OCI-LY1 (cell line): ENCODE measurements around the gene STK11.

Source experiments
- H2AFZ ChIP-seq: fragments of 200-600 bp; sonication (generic), shearing (Covaris generic); 2 replicates; pipeline ENCODE4 v1.6.0; 2014; ENCODE audit warnings: antibody characterized with exemption, mild to moderate bottlenecking, low read length
- H3F3A ChIP-seq: fragments of 200-600 bp; sonication (generic), shearing (Covaris generic); 2 replicates; pipeline ENCODE4 v1.6.0; 2014; ENCODE audit warnings: mild to moderate bottlenecking, antibody characterized with exemption, low read length, moderate library complexity; ENCODE audit not compliant: insufficient read depth
- H3K27ac ChIP-seq: fragments of 200-600 bp; sonication (generic); 2 replicates; pipeline ENCODE4 v1.5.1; 2014; ENCODE audit warnings: low read length, mixed run types, mild to moderate bottlenecking, low read depth; ENCODE audit not compliant: poor library complexity, severe bottlenecking
- H3K27me3 ChIP-seq: fragments of 200-600 bp; sonication (generic); 2 replicates; pipeline ENCODE4 v1.6.0; 2014; ENCODE audit warnings: antibody characterized with exemption, mild to moderate bottlenecking, low read length, moderate library complexity; ENCODE audit not compliant: insufficient read depth
- H3K36me3 ChIP-seq: fragments of 200-600 bp; sonication (generic); 2 replicates; pipeline ENCODE4 v1.6.1; 2014; ENCODE audit warnings: mild to moderate bottlenecking, antibody characterized with exemption, low read length, moderate library complexity, mixed read lengths; ENCODE audit not compliant: insufficient read depth
- H3K4me1 ChIP-seq: fragments of 200-600 bp; sonication (generic); 2 replicates; pipeline ENCODE4 v1.5.1; 2014; ENCODE audit warnings: mild to moderate bottlenecking, low read length, moderate library complexity; ENCODE audit not compliant: insufficient read depth, severe bottlenecking
- H3K4me2 ChIP-seq: fragments of 200-600 bp; sonication (generic), shearing (Covaris generic); 2 replicates; pipeline ENCODE4 v1.6.1; 2014; ENCODE audit warnings: low read length
- H3K4me3 ChIP-seq: fragments of 200-600 bp; sonication (generic); 2 replicates; pipeline ENCODE4 v1.5.1; 2014; ENCODE audit warnings: low read length, low read depth, mild to moderate bottlenecking, mixed read lengths; ENCODE audit not compliant: poor library complexity, severe bottlenecking
- H3K79me2 ChIP-seq: fragments of 200-600 bp; shearing (Covaris generic); 2 replicates; pipeline ENCODE4 v1.6.1; 2016; ENCODE audit warnings: mixed run types, low read length, mixed read lengths; ENCODE audit not compliant: insufficient read depth
- H3K9ac ChIP-seq: fragments of 200-600 bp; sonication (generic), shearing (Covaris generic); 2 replicates; pipeline ENCODE4 v1.6.1; 2014; ENCODE audit warnings: mild to moderate bottlenecking, low read length, mixed read lengths
- H3K9me2 ChIP-seq: fragments of 200-600 bp; sonication (generic), shearing (Covaris generic); 2 replicates; pipeline ENCODE4 v1.6.1; 2014; ENCODE audit warnings: low read depth, mild to moderate bottlenecking, low read length, mixed read lengths
- H3K9me3 ChIP-seq: fragments of 200-600 bp; shearing (Covaris generic); 2 replicates; pipeline ENCODE4 v1.6.1; 2014; ENCODE audit warnings: low read length, mixed read lengths
- H4K20me1 ChIP-seq: fragments of 200-600 bp; sonication (generic), shearing (Covaris generic); 2 replicates; pipeline ENCODE4 v1.6.0; 2016; ENCODE audit warnings: mild to moderate bottlenecking, low read length; ENCODE audit not compliant: insufficient read depth
- CTCF ChIP-seq: fragments of 200-600 bp; sonication (generic), shearing (Covaris generic); IDR thresholded peaks from 2 replicates; pipeline ENCODE4 v1.5.1; 2017; ENCODE audit warnings: mild to moderate bottlenecking, antibody characterized with exemption, low read length, moderate library complexity, mixed read lengths
- EZH2 ChIP-seq: fragments of 200-600 bp; sonication (generic), shearing (Covaris generic); IDR thresholded peaks from 2 replicates; pipeline ENCODE4 v1.8.0; 2017; ENCODE audit warnings: borderline replicate concordance, mixed run types, mild to moderate bottlenecking, antibody characterized with exemption, low read length, moderate library complexity, mixed read lengths

The STK11 gene

GRCh38 chr19:1255186-1256161 lies 49.9 kb downstream of the STK11 start:
- Histone ChIP-seq H4K20me1 (no peaks in the 10 kb centered on the region), H3K4me3 (no peak overlapping the region), H3K79me2 (no peaks in the 10 kb centered on the region), H3K4me1 (peaks cover 54% of the 10 kb centered on the region), H3F3A (peaks cover 5% of the 10 kb centered on the region; the same call in 1 of the 2 replicates), H3K9me3 (no peaks in the 10 kb centered on the region), H3K36me3 (peaks cover 52% of the 10 kb centered on the region), H3K27ac (no peak overlapping the region), H3K9ac (no peak overlapping the region), H2AFZ (no peak overlapping the region), H3K27me3 (no peaks in the 10 kb centered on the region), H3K4me2 (no peak overlapping the region), H3K9me2 (no peaks in the 10 kb centered on the region)
- TF ChIP-seq EZH2 (no peak), CTCF (no peak)

- Histone ChIP-seq H3F3A (peaks cover 5% of the 10 kb centered on the region; the same call in 1 of the 2 replicates), H3K27ac (peak overlapping the region; percentile 97), H3K4me2 (no peak overlapping the region), H3K79me2 (no peaks in the 10 kb centered on the region), H2AFZ (no peak overlapping the region), H3K4me3 (no peak overlapping the region), H3K36me3 (peaks cover 47% of the 10 kb centered on the region), H3K27me3 (no peaks in the 10 kb centered on the region), H4K20me1 (no peaks in the 10 kb centered on the region), H3K9ac (no peak overlapping the region), H3K4me1 (peaks cover 56% of the 10 kb centered on the region), H3K9me2 (no peaks in the 10 kb centered on the region), H3K9me3 (no peaks in the 10 kb centered on the region)
- TF ChIP-seq CTCF = no peak
Observed at GRCh38 chr19:1256646-1257474, 51.3 kb downstream of the STK11 start.

GRCh38 chr19:1257475-1258162 lies 52.0 kb downstream of the STK11 start:
- Histone ChIP-seq H3K9me3 (no peaks in the 10 kb centered on the region), H3K27me3 (no peaks in the 10 kb centered on the region), H3K4me3 (no peak overlapping the region), H3K36me3 (peaks cover 47% of the 10 kb centered on the region), H3K9ac (peak overlapping the region; percentile 77; the same call in 1 of the 2 replicates), H3K79me2 (no peaks in the 10 kb centered on the region), H3K9me2 (no peaks in the 10 kb centered on the region), H3K4me2 (peak overlapping the region; percentile 86; the same call in 1 of the 2 replicates), H3K4me1 (peaks cover 56% of the 10 kb centered on the region), H3K27ac (peak overlapping the region; percentile 97), H2AFZ (no peak overlapping the region), H4K20me1 (no peaks in the 10 kb centered on the region), H3F3A (peaks cover 5% of the 10 kb centered on the region; the same call in 1 of the 2 replicates)
- TF ChIP-seq CTCF (no peak), EZH2 (no peak)
